Measurements from ENCODE around the gene ATOX1.
"Not testable (repeated sequence)": the region's sequence is repeated elsewhere in the genome, so short reads cannot be mapped to it uniquely, and the experiment has no call there.

ATOX1 gene

GRCh38 chr5:151733358-151734063 lies 24.9 kb downstream of the ATOX1 start:
- no peak for DNase-seq (ENCODE audit: low read depth)

- no peak for DNase-seq (ENCODE audit: low read depth)
Measured at GRCh38 chr5:151730381-151730780, 28.1 kb downstream of the ATOX1 start.

- not testable (repeated sequence) for DNase-seq (ENCODE audit: low read depth)
Measured at GRCh38 chr5:151729597-151729996, 28.8 kb downstream of the ATOX1 start.

- DNase-seq (ENCODE audit: low read depth), result no peak
Measured at GRCh38 chr5:151724360-151724759, 34.1 kb downstream of the ATOX1 start.

- DNase-seq (ENCODE audit: low read depth), result no peak
Measured at GRCh38 chr5:151722546-151722945, 35.9 kb downstream of the ATOX1 start.

GRCh38 chr5:151721812-151722391 lies 36.5 kb downstream of the ATOX1 start:
- no peak for DNase-seq (ENCODE audit: low read depth)

- DNase-seq (ENCODE audit: low read depth), result no peak
Measured at GRCh38 chr5:151721087-151721646, 37.3 kb downstream of the ATOX1 start.

GRCh38 chr5:151720215-151720614 lies 38.2 kb downstream of the ATOX1 start:
- no peak for DNase-seq (ENCODE audit: low read depth)

GRCh38 chr5:151719228-151720000 lies 39.0 kb downstream of the ATOX1 start:
- DNase-seq (ENCODE audit: low read depth), result no peak

- no peak for DNase-seq (ENCODE audit: low read depth)
Measured at GRCh38 chr5:151718646-151719045, 39.8 kb downstream of the ATOX1 start.

GRCh38 chr5:151718153-151718552 lies 40.3 kb downstream of the ATOX1 start:
- no peak for DNase-seq (ENCODE audit: low read depth)

- no peak for DNase-seq (ENCODE audit: low read depth)
Measured at GRCh38 chr5:151717416-151717815, 41.0 kb downstream of the ATOX1 start.

- DNase-seq (ENCODE audit: low read depth), result no peak
Measured at GRCh38 chr5:151709109-151709735, 49.2 kb downstream of the ATOX1 start.

- no peak for DNase-seq (ENCODE audit: low read depth)
Measured at GRCh38 chr5:151708126-151708525, 50.3 kb downstream of the ATOX1 start.

GRCh38 chr5:151707567-151707966 lies 50.9 kb downstream of the ATOX1 start:
- no peak for DNase-seq (ENCODE audit: low read depth)

GRCh38 chr5:151706906-151707305 lies 51.5 kb downstream of the ATOX1 start:
- no peak for DNase-seq (ENCODE audit: low read depth)

- DNase-seq (ENCODE audit: low read depth), result no peak
Measured at GRCh38 chr5:151703780-151704179, 54.7 kb downstream of the ATOX1 start.

- DNase-seq (ENCODE audit: low read depth), result no peak
Measured at GRCh38 chr5:151703227-151703626, 55.2 kb downstream of the ATOX1 start.

- no peak for DNase-seq (ENCODE audit: low read depth)
Measured at GRCh38 chr5:151700820-151701219, 57.6 kb downstream of the ATOX1 start.

- no peak for DNase-seq (ENCODE audit: low read depth)
Measured at GRCh38 chr5:151700296-151700695, 58.1 kb downstream of the ATOX1 start.

- no peak for DNase-seq (ENCODE audit: low read depth)
Measured at GRCh38 chr5:151699071-151699901, 59.1 kb downstream of the ATOX1 start.
